Measurements from ENCODE around the gene GDF2.

Gene GDF2

DNA sequence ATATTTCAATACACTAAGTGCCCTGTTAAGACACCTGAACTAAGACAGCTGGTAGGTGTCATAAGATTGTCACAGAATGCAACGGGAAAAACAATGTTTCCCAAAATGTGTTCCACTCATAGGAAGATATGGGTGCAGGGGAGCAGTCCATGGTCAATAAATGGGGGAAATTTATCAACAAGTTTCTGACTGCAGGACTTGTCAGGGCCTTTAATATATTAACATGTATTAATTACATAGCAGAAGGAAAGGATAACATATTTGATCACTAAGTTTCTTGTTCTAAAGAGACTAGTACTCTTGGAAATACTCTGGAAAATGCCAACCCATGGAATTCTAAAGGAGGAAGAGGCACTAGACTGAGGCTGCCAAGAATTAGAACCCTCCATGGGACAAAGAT, 32.6 kb downstream of the GDF2 start:
- no peak for DNase-seq (ENCODE audit: low read depth)
- TF ChIP-seq, protein P1, sequence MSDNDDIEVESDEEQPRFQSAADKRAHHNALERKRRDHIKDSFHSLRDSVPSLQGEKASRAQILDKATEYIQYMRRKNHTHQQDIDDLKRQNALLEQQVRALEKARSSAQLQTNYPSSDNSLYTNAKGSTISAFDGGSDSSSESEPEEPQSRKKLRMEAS (IDR thresholded peaks at IDR 0.05; ENCODE audit: low read depth, low read length): no peak
- TF ChIP-seq, protein P2, sequence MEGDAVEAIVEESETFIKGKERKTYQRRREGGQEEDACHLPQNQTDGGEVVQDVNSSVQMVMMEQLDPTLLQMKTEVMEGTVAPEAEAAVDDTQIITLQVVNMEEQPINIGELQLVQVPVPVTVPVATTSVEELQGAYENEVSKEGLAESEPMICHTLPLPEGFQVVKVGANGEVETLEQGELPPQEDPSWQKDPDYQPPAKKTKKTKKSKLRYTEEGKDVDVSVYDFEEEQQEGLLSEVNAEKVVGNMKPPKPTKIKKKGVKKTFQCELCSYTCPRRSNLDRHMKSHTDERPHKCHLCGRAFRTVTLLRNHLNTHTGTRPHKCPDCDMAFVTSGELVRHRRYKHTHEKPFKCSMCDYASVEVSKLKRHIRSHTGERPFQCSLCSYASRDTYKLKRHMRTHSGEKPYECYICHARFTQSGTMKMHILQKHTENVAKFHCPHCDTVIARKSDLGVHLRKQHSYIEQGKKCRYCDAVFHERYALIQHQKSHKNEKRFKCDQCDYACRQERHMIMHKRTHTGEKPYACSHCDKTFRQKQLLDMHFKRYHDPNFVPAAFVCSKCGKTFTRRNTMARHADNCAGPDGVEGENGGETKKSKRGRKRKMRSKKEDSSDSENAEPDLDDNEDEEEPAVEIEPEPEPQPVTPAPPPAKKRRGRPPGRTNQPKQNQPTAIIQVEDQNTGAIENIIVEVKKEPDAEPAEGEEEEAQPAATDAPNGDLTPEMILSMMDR (IDR thresholded peaks at IDR 0.05; ENCODE audit: low read depth, low read length): no peak
- TF ChIP-seq POLR2A (IDR thresholded peaks at IDR 0.05; ENCODE audit: extremely low read depth, insufficient read length) (no peak), MYC (IDR thresholded peaks at IDR 0.05; ENCODE audit: low read depth, low read length) (no peak)
- H3K4me3 ChIP-seq (ENCODE audit: low read depth, low read length): no peak overlapping the region

DNA sequence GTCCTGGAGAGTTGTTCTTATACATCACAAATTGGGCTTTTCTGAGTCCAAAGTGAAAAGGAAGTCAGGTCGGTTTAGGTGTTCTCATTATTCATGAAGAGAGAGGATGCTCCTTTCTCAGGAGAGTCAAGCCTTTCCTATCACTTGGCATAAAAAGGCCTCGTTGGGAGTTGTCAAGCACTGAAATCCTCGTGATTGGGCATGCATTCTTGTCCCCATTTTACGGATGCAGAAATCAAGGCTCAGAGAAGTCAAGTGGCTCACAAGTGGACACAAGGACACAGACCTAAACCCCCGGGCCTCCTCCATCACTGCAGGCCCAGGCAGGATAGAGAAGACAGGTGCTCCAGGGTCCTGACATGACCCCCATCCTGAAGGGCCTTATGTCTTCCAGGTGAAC, 34.5 kb downstream of the GDF2 start:
- DNase-seq (ENCODE audit: low read depth): no peak
- TF ChIP-seq POLR2A (IDR thresholded peaks at IDR 0.05; ENCODE audit: extremely low read depth, insufficient read length) (no peak), MYC (IDR thresholded peaks at IDR 0.05; ENCODE audit: low read depth, low read length) (no peak)
- TF ChIP-seq, protein P1 (IDR thresholded peaks at IDR 0.05; ENCODE audit: low read depth, low read length): no peak
- TF ChIP-seq, protein P2 (IDR thresholded peaks at IDR 0.05; ENCODE audit: low read depth, low read length): no peak
- H3K4me3 ChIP-seq (ENCODE audit: low read depth, low read length): no peak overlapping the region

DNA sequence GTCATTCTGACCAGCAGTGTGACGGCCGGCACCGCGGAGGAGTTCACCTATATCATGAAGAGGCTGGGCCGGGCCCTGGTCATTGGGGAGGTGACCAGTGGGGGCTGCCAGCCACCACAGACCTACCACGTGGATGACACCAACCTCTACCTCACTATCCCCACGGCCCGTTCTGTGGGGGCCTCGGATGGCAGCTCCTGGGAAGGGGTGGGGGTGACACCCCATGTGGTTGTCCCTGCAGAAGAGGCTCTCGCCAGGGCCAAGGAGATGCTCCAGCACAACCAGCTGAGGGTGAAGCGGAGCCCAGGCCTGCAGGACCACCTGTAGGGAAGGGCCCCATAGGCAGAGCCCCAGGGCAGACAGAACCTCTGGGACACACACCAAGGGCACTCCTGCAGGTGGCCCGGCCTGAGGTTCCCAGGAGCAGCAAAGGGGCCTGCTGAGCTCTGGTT, 34.9 kb downstream of the GDF2 start:
- TF ChIP-seq POLR2A (IDR thresholded peaks at IDR 0.05; ENCODE audit: extremely low read depth, insufficient read length): no peak
- TF ChIP-seq, protein P2 (IDR thresholded peaks at IDR 0.05; ENCODE audit: low read depth, low read length): no peak
- TF ChIP-seq, protein P1 (IDR thresholded peaks at IDR 0.05; ENCODE audit: low read depth, low read length): no peak
- DNase-seq (ENCODE audit: low read depth): no peak
- H3K4me3 ChIP-seq (ENCODE audit: low read depth, low read length): no peak overlapping the region

DNA sequence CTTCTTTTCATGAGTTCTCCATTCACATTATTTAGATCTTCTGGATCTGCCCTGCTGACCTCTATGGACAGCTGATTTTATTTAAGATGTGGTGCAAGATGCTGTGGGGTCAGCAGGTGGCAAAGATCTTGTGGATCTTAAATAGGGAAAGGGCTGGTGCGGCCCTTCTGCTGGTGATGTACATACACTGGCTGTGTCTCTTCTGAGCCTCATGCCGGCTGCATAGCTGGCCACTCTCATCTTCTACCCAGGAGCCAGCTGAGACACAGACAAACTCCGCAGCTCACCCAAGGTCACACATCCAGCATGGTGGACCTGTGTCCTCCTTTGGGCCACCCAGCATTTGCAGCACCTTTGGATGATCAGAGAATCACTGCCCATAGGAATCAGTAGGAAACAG, 35.7 kb downstream of the GDF2 start:
- no peak for TF ChIP-seq MYC (IDR thresholded peaks at IDR 0.05; ENCODE audit: low read depth, low read length)
- TF ChIP-seq, protein P2 (IDR thresholded peaks at IDR 0.05; ENCODE audit: low read depth, low read length): no peak
- TF ChIP-seq POLR2A (IDR thresholded peaks at IDR 0.05; ENCODE audit: extremely low read depth, insufficient read length): no peak
- TF ChIP-seq, protein P1 (IDR thresholded peaks at IDR 0.05; ENCODE audit: low read depth, low read length): no peak
- no peak overlapping the region for H3K4me3 ChIP-seq (ENCODE audit: low read depth, low read length)
- DNase-seq (ENCODE audit: low read depth): no peak

DNA sequence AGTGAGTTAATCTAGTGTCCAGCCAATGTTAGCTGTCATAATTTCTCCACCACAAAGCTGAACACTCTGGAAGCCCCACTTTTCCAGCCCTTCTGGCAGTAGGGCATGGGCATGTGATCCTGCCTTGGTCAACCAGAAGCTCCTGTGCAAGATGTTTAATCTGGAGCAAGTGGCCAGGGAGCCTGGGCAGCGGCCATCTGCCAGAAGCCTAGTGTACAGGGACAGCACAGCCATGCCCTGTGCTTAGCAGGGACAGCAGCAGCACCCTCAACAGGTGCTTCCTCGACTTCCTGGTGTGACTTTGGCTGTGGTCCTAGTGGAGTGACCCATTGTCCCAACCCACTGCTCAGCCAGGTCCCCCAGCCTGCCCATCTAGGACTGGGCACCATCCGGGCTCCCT, 36.2 kb downstream of the GDF2 start:
- TF ChIP-seq MYC (IDR thresholded peaks at IDR 0.05; ENCODE audit: low read depth, low read length): no peak
- TF ChIP-seq, protein P1 (IDR thresholded peaks at IDR 0.05; ENCODE audit: low read depth, low read length): no peak
- TF ChIP-seq, protein P2 (IDR thresholded peaks at IDR 0.05; ENCODE audit: low read depth, low read length): no peak
- no peak for TF ChIP-seq POLR2A (IDR thresholded peaks at IDR 0.05; ENCODE audit: extremely low read depth, insufficient read length)
- H3K4me3 ChIP-seq (ENCODE audit: low read depth, low read length): no peak overlapping the region
- DNase-seq (ENCODE audit: low read depth): no peak

DNA sequence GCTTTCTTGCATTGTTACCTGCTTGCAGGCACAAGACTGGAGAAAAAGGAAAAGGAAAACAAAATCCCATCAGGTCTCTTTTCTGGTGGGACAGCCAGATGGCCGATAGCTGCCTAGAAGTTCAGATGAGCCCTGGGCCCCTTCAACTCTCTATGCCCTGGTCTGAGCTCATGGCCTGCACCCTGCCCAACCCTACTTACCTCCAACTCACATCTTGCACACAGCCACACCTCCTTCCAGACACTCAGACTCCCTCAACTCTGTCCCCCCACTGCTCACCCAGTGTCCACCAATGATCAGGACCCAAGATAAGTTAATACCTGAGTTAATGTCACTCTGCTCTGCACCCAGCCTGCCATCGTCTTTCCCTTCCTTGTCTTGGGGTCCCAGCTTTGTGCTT, 36.8 kb downstream of the GDF2 start:
- TF ChIP-seq, protein P1 (IDR thresholded peaks at IDR 0.05; ENCODE audit: low read depth, low read length): no peak
- TF ChIP-seq, protein P2 (IDR thresholded peaks at IDR 0.05; ENCODE audit: low read depth, low read length): no peak
- TF ChIP-seq POLR2A (IDR thresholded peaks at IDR 0.05; ENCODE audit: extremely low read depth, insufficient read length) (no peak), MYC (IDR thresholded peaks at IDR 0.05; ENCODE audit: low read depth, low read length) (no peak)
- no peak overlapping the region for H3K4me3 ChIP-seq (ENCODE audit: low read depth, low read length)
- no peak for DNase-seq (ENCODE audit: low read depth)
